Measurements from ENCODE around the gene ART4.

ART4 gene

GRCh38 chr12:14810953-14811483, 32.3 kb downstream of the ART4 start:
- Histone ChIP-seq H3K27me3 (ENCODE audit: insufficient read depth, poor library complexity, severe bottlenecking) (no peaks in the 10 kb centered on the region), H3K27ac (replicated peaks) (no peak overlapping the region), H3K4me3 (replicated peaks; ENCODE audit: insufficient read depth, low read length) (no peak overlapping the region)
- no peak for DNase-seq (ENCODE audit: low read depth in 1 of 2, low spot score in 1 of 2)
- TF ChIP-seq REST (IDR thresholded peaks at IDR 0.05; ENCODE audit: insufficient replicate concordance, low read depth): no peak
- TF ChIP-seq CTCF (IDR thresholded peaks at IDR 0.05; ENCODE audit: insufficient read depth, low read length): no peak
- no peak for TF ChIP-seq GABPA (IDR thresholded peaks at IDR 0.05; ENCODE audit: low read depth)
- TF ChIP-seq POLR2AphosphoS5 (IDR thresholded peaks at IDR 0.05; ENCODE audit: low read depth): no peak
- TF ChIP-seq SPI1 (IDR thresholded peaks at IDR 0.05; ENCODE audit: borderline replicate concordance, low read depth): no peak

- no peak for DNase-seq (ENCODE audit: low read depth in 1 of 2, low spot score in 1 of 2)
- Histone ChIP-seq H3K27ac (replicated peaks) (no peak overlapping the region), H3K27me3 (ENCODE audit: insufficient read depth, poor library complexity, severe bottlenecking) (no peaks in the 10 kb centered on the region), H3K4me3 (replicated peaks; ENCODE audit: insufficient read depth, low read length) (no peak overlapping the region)
- no peak for TF ChIP-seq POLR2AphosphoS5 (IDR thresholded peaks at IDR 0.05; ENCODE audit: low read depth)
- no peak for TF ChIP-seq CTCF (IDR thresholded peaks at IDR 0.05; ENCODE audit: insufficient read depth, low read length)
- no peak for TF ChIP-seq GABPA (IDR thresholded peaks at IDR 0.05; ENCODE audit: low read depth)
- no peak for TF ChIP-seq SPI1 (IDR thresholded peaks at IDR 0.05; ENCODE audit: borderline replicate concordance, low read depth)
- TF ChIP-seq REST (IDR thresholded peaks at IDR 0.05; ENCODE audit: insufficient replicate concordance, low read depth): no peak
Observed at GRCh38 chr12:14810167-14810952, 33.0 kb downstream of the ART4 start.

GRCh38 chr12:14803830-14804160, 39.5 kb downstream of the ART4 start:
- Histone ChIP-seq H3K27me3 (ENCODE audit: insufficient read depth, poor library complexity, severe bottlenecking) (no peaks in the 10 kb centered on the region), H3K4me3 (replicated peaks; ENCODE audit: insufficient read depth, low read length) (peak overlapping the region; percentile 79), H3K27ac (replicated peaks) (peak overlapping the region; percentile 53)
- TF ChIP-seq CTCF (IDR thresholded peaks at IDR 0.05; ENCODE audit: insufficient read depth, low read length): no peak
- DNase-seq (ENCODE audit: low read depth in 1 of 2, low spot score in 1 of 2): no peak
